ENCODE measurements around the gene CCR7.
A peak's percentile ranks its signal among the peaks of the same experiment; 100 is the strongest.

CCR7 gene

DNA sequence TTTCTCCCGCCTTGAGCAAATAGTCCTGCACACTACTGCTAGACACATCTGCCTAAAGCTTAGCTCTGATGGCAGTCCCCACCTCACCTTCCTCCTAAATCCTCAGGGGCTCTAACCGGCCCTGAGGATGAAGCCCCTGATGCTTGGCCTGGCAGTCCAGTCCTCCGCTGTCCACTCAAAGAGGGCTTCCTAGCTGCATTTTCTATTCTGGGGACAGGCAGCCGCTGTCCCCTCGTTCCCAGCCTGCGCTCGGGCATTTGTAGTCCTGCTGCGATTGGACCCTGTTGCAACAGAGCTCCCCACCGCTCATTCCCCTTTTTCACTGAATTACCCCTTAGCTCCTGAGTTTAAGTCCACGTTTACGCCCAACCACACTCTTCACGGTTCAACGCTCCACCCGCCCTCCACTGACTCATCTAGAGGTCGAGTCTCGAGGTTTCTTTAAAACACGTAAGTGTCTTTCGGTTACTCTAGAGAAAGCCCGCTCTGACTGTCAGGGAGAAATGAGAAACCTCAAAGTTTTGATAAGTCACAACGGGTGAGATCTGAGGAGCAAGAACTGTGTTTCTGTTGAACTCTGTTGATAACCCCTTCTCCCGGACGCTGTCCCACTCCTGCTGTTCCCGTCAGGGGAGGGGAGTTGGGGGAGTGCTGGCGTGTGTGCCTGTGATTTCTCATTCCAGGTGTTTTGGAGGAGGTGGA is 4.5 kb downstream of the CCR7 start:
- DNase-seq = peak; percentile 75 to 77

DNA sequence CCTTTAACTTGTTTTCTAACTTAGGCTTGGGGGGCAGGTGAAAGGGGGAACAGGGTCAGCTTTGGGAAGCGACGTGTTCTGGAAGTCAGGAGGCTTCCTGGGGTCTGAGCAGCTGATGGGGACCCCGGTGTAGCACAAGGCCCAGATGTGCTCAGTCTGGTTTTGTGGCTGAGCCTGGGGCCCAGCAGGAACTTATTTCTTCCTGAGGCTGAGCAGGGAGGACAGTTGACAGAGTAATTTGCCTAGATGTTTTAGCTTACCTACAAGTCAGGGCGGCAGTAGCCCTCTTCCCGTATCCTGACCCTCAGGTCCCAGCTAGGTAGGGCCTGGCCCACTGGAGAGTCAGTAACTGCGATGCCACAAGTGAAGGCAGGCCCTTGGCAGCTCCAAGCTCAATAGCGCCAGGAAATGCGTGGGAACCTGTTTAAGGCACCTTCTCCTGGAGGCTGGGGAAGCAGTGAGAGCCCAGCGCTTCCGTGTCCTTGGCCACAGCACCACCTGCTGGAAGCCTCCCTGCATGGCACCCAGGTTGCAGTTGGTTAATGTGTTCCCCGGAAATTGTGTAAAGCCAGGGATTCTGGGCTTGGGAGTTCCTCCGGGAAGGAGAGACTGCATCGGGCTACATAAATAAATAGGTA is 5.2 kb downstream of the CCR7 start:
- DNase-seq = peak; percentile 81 to 82

- no peak for DNase-seq
Measured at GRCh38 chr17:40559564-40559916, 5.7 kb downstream of the CCR7 start.

DNA sequence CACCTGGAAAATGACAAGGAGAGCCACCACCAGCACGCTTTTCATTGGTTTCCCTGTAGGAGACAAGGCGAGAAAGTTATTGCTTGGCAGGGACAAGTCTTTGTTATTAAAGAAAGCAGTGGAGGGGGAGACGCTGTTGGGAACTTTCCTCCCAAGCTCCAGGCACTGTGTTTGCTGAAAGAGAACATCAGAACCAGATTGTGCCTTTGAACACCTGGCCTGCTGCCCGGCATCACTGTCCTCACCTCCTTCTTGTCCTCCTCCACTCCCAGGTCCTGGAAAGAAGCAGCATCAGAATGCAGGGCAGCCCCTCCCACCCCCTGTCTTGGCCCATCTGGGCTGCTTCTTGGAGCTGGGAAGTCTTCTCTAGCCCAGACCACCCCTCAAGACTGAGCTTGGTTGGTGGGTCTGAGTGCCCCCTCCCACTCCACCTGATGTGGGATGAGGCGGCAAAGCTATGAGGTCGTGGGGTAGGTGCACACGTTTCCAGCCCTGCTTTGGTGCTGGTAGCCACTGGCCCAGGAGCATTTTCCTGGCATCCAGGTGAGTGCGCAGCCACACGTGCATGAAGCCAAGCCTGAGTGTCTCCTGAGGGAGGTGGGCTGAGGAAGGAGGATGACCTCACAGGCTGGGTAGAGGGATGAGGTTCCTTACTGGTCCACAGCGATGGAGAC is 6.2 kb downstream of the CCR7 start:
- no peak for DNase-seq

DNA sequence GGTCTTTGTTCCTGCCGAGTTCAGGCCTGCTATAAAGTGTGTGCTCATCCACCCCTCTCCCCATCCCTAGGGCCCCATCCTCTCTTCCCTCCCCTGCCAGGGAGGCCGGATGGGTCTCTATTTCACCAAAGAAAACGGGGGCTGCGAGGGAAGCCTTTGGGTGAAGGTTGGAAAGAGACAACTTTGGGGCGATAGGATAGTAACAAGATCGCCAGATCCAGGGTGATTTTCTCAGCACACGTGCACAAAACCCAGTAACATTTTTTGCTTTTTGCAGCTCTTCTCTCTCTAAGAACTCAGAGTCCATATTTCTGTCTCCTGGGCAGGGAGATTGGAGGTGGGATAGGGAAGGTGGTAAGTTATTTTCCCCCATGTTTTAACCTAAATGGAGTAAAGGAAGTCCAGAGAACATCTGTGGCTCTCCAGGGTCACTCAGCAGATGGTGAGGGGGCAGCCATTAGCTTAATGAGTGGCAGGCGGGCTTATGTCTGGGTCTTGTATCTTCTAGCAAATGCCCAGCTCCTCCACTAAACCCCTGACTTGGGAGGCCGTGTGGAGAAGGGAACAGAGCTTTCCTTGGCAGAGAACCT is 6.9 kb downstream of the CCR7 start:
- DNase-seq = no peak

- no peak for DNase-seq
Measured at GRCh38 chr17:40557531-40558299, 7.6 kb downstream of the CCR7 start.

- DNase-seq = no peak
Measured at GRCh38 chr17:40556884-40557414, 8.3 kb downstream of the CCR7 start.

GRCh38 chr17:40556198-40556661 is 9.0 kb downstream of the CCR7 start:
- no peak for DNase-seq

- no peak for DNase-seq
Measured at GRCh38 chr17:40555296-40556190, 9.7 kb downstream of the CCR7 start.

DNA sequence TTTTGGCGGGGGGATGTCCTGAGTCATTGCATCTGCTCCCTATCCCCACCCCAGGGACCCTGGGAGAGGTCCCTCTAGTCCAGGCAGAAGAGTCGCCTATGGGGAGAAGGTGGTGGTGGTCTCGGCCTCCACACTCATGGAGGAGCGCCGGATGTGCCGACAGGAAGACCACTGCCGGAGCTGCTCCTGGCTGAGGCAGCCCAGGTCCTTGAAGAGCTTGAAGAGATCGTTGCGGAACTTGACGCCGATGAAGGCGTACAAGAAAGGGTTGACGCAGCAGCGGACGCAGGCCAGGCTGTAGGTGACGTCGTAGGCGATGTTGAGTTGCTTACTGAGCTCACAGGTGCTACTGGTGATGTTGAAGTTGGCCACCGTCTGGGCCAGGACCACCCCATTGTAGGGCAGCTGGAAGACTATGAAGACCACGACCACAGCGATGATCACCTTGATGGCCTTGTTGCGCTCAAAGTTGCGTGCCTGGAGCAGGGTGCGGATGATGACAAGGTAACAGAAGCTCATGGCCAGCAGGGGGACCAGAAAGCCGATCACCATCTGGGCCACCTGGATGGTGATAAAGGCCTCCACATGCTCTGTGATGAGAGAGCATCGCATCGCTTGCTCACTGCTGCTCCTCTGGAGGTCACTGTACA is 10.5 kb downstream of the CCR7 start:
- no peak for DNase-seq

DNA sequence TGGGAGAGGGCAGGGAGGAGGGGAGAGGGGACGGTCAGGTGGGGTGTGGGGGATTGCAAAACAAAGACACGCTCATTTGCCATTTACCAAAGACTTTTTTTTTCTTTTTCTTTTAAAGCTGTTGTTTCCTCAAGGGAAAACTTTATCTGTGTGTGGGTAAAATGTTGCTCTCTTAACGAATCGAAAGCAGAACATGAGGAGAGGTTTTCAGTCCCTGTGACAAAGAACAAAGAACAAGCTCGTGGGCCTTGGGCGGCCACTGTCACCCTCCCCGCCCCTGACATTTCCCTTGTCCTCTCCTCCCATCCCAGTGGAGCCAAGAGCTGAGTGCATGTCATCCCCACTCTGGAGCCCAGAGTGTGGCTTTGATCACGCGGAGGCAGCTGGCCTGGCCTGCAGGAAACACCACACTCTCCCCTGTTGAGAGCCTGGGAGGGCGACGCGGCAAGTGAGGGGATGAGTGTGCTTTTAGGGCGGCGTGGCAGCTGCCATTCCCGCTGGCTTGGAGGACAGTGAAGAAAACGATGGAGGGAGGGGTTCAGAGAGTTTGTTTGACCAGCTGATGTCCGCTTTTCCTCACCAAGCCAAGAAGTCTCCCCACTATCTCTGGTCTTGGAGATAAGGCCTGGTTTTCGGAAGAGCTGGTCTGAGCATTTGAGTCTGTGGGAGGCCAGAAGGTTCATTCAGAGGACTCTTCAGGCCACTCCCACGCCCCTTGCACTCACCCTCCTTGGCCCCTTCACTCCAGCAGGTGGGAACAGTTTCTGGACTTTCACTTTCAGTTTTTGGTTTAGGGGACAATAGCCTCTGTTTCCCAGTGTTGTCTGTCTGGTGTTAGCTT is 11.4 kb downstream of the CCR7 start:
- no peak for DNase-seq

DNA sequence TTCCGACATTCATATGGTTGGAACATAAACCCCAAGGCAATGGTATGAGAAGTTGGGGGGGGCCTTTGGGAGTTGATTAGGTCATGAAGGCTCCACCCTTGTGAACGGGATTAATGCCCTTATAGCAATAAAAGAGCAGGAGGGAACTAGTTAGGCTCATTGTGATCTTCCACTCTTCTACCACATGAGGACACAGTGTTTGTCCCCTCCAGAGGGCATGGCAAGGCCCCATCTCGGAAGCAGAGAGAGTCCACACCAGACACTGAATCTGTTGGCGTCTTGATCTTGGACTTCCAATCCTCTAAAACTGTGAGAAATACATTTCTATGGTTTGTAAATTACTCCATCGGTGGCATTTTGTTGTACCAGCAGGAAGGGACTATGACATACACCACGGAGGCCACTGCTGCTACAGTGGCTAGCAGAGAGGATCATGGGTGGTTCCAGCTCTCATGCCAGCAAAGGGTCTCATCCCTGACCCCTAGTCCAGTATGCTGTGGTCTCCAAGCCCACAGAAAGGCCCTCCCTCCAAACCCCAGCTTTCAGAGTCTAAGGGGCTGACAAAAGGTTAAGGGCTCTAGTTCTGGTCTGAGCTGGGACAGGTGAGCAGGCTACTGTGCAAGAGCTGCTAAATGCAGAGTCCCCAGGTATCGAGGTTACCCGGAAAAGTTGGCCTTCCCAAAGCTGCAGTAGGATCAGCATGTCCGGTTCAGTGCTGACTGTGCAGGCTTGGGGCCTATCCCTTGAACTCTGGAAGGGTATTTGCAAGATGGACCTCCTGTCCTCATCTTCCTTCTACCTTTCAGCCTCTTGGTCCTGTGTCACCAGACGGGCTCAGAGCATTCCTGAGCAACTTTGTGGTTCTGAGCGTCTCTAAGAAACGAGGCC is 12.2 kb downstream of the CCR7 start:
- no peak for DNase-seq

- no peak for DNase-seq
Measured at GRCh38 chr17:40551879-40552768, 13.1 kb downstream of the CCR7 start.

DNA sequence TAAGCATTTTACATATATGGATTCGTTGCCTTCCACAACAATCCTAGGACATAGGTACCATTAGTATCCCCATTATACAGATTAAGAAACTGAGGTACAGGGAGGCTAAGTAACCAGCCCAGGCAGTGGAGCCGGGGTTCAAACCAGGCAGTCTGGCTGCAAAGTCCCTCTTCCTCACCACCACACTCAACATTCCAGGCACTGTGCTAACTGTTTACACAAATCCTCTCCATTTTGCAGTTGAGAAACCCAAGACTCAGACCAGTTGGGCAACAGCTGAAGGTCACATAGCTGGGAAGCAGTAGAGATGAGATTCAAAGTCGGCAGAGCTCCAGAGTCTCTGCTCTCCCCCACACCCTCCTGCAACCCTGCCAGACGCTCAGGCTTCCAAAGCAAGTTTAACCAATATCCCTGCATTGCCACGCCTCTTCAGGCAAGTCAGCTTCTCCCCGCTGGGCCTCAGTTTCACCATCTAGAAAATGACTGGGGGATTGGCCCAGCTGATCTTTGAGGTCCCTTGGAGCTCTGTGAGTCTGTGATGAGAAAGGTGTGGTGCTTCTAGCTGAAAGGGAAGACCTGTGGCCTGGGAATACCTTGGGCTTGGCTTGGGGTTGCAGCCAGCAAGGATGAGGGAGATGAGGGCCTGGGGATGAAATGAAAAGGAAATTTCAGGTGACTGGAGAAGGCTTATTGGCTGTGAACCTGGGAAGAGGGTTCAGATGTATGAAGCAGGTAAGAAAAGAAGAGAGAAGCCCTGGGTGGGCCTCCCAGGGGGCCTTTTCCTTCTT is 14.0 kb downstream of the CCR7 start:
- DNase-seq = no peak

- no peak for DNase-seq
Measured at GRCh38 chr17:40550608-40551007, 14.7 kb downstream of the CCR7 start.

GRCh38 chr17:40548982-40549685 is 16.1 kb downstream of the CCR7 start:
- no peak for DNase-seq
